Liver (tissue), 9 donors: Measurements from ENCODE around the gene ELL. TPM values are rescaled to one million over a fixed set of nuclear protein-coding genes. Genes with fewer than 3 reads are reported as not detected.
"Not testable (repeated sequence)": the region's sequence is repeated elsewhere in the genome, so short reads cannot be mapped to it uniquely, and the experiment has no call there.

ENCODE experiments used
- DNase-seq: peaks from one replicate; pipeline ENCODE4 v3.0.0-alpha.2; 2017; ENCODE audit warnings: low spot score
- H3K27ac ChIP-seq, 2 donors: one replicate each; pipeline ENCODE4 v1.7.0; 2013; ENCODE audit warnings: inconsistent platforms in 2 of 2, low read length in 2 of 2, control low read depth in 1 of 2, low read depth in 1 of 2, mild to moderate bottlenecking in 1 of 2
- H3K27me3 ChIP-seq, 4 donors: one replicate each; pipeline versions ENCODE4 v1.6.1 to v1.7.0; 2013; ENCODE audit warnings: low read length in 3 of 4, inconsistent platforms in 1 of 4, mild to moderate bottlenecking in 1 of 4, moderate library complexity in 1 of 4; ENCODE audit not compliant: control insufficient read depth in 4 of 4, insufficient read depth in 4 of 4
- H3K36me3 ChIP-seq, 4 donors: one replicate each; pipeline versions ENCODE4 v1.6.1 to v1.7.0; 2013; ENCODE audit warnings: low read length in 3 of 4, mild to moderate bottlenecking in 3 of 4, low read depth in 1 of 4, moderate library complexity in 1 of 4; ENCODE audit not compliant: control insufficient read depth in 4 of 4, insufficient read depth in 3 of 4
- H3K4me1 ChIP-seq, 4 donors: one replicate each; pipeline versions ENCODE4 v1.6.1 to v1.7.0; 2013; ENCODE audit warnings: low read length in 3 of 4, mild to moderate bottlenecking in 3 of 4, moderate library complexity in 1 of 4; ENCODE audit not compliant: control insufficient read depth in 4 of 4, insufficient read depth in 4 of 4
- H3K4me3 ChIP-seq, 3 donors: one replicate each; pipeline versions ENCODE4 v1.6.1 to v1.7.0; 2013; ENCODE audit warnings: low read length in 3 of 3, control low read depth in 1 of 3, low read depth in 1 of 3, mild to moderate bottlenecking in 1 of 3
- H3K9ac ChIP-seq, 2 donors: one replicate each; pipeline ENCODE4 v1.7.0; 2013; ENCODE audit warnings: low read length in 2 of 2, mild to moderate bottlenecking in 2 of 2, moderate library complexity in 2 of 2, control low read depth in 1 of 2, low read depth in 1 of 2
- H3K9me3 ChIP-seq, 4 donors: one replicate each; pipeline versions ENCODE4 v1.6.1 to v1.7.0; 2013; ENCODE audit warnings: low read length in 3 of 4; ENCODE audit not compliant: control insufficient read depth in 4 of 4
- HNF4A ChIP-seq, 2 donors: conservative IDR thresholded peaks; 2 replicates each; pipeline ENCODE4 v1.6.1; 2016; ENCODE audit warnings: antibody characterized with exemption in 2 of 2, mild to moderate bottlenecking in 2 of 2
- NR2F2 ChIP-seq: IDR thresholded peaks from 2 replicates; pipeline ENCODE4 v1.6.1; 2016; ENCODE audit warnings: antibody characterized with exemption
- RXRA ChIP-seq, 2 donors: IDR thresholded peaks; 2 replicates each; pipeline ENCODE4 v1.6.1; 2017 to 2018; ENCODE audit warnings: antibody characterized with exemption in 2 of 2, mild to moderate bottlenecking in 1 of 2
- WGBS: extraction: QIAGEN DNeasy Blood & Tissue Kit; methylation state at CpG from one replicate; pipeline ENCODE4 v1.1.7; 2013; 5-methylcytosine and 5-hydroxymethylcytosine counted together
- polyA plus RNA-seq, 2 donors: library from polyadenylated mRNA; stranded (reverse) in 1 of 2; unstranded in 1 of 2; fragments of 200-250 nt in 1 of 2; fragments of >200 nt in 1 of 2; fragmentation: Nextera tagmentation in 1 of 2; extraction: Ambion mirVana in 1 of 2; gene quantifications; one replicate each; pipeline versions ENCODE4 v1.2.1 to v1.2.3, GENCODE V29; 2013 to 2015
- total RNA-seq, 2 donors: library from RNA; depleted of rRNA; stranded (reverse); fragments of >200 nt; gene quantifications; one replicate each; pipeline ENCODE4 v1.2.3, GENCODE V29; 2014
- TF ChIP-seq, protein P1 (sequence below): IDR thresholded peaks from 2 replicates; pipeline ENCODE4 v1.6.1; 2016; ENCODE audit warnings: antibody characterized with exemption
- TF ChIP-seq, protein P2 (sequence below): IDR thresholded peaks from 2 replicates; pipeline ENCODE4 v1.6.1; 2016; ENCODE audit warnings: antibody characterized with exemption, mild to moderate bottlenecking
- donor health status: healthy.
- donor health status: healthy.
- donor health status: healthy.
- donor health status: healthy.
- donor health status: healthy.

ELL gene
- total and polyA plus RNA-seq, 4 donors = 4.5 to 10.5 (median 6.6) TPM

DNA sequence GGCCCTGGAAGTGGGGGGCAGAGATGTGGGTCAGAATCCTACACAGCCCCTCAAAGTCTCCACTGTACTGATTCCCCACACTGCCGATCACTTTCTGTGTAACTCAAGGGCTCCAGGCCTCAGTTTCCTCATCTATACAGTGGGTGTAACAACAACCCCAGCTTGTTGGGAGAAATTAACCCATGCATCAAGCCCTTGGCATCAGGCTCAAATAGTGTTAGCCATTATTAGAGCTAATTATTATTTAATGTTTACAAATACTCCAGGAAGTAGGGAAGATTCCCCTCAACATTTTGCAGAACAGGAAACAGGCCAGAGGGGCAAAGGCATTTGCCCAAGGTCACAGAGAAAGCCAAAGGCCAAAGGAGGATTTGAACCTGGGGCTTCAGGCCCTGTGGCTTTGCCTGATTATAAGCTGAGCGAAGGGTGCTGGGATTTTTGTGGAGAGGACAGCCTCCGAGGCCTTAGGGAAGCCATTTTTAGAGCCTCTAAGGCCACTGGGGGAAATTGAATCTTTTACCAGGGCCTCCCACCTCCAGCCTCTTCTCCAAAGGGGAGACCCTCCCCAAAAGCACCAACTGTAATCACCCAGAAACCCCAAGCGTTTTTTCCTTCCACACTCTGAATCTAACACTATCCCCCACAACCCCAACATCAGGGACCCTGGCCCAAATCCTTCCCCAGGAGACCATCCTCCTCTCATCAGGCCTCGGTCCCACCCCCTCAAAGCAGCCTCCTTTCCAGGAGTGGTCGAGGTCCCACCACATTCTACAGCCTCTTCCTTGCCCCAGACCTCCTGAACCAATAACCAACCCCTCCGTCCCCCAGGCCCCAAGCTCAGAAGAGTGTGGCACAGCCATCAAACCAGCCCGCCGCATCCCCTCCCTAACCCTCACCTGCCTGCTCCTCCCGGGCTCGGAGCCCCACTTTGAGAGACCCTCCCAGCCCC is 20.4 kb upstream of the ELL start:
- 33% methylated on average over 11 of the region's 11 CpGs for WGBS
- H3K4me1 ChIP-seq = peaks cover 8 to 22% (median 15%) of the 10 kb centered on the region in 4 donors
- H3K36me3 ChIP-seq = peaks cover 0 to 13% (median 6%) of the 10 kb centered on the region in 4 donors
- H3K9ac ChIP-seq = peak overlapping the region; percentile 43 to 67
- peak overlapping the region; percentile 42 to 97 (median 69) for H3K4me3 ChIP-seq
- no peak for DNase-seq
- no peaks in the 10 kb centered on the region for H3K27me3 ChIP-seq
- TF ChIP-seq, protein P1, sequence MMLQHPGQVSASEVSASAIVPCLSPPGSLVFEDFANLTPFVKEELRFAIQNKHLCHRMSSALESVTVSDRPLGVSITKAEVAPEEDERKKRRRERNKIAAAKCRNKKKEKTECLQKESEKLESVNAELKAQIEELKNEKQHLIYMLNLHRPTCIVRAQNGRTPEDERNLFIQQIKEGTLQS = no peak
- TF ChIP-seq NR2F2 = peak; percentile 32
- no peaks in the 10 kb centered on the region for H3K9me3 ChIP-seq
- peak overlapping the region; percentile 51 to 56 for H3K27ac ChIP-seq

DNA sequence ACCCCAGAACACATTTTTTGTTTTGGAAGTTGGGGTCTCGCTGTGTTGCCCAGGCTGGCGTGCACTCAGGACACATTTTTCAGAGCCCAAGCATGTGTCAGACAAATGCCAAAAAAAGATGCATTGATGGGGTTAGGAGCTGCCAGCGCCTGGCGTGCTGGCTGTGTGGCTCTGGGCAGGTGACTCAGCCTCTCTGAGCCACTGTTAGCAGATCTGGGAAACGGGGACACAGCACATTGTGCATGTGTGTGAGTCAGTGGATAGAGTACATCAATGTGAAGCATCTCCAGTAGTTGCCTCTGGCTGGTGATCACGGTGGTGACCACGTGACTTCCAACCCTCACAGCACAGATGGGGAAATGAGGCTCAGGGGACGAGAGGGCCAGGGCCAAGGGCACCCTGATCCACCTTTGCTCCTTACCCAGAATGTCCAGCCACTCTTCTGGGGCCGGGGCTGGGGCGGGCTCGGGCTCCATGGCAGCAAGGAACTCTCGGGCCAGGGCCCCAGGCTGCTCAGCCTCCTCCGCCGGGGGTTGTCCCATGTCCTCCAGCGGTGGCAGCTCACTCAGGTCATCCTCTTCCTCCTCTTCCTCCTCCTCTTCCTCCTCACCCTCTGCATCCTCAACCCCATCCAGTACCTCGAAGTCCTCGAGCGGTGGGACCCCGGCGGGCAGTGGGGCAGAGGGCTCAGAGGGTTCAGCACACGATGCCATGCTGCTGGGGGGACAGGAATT is 19.6 kb upstream of the ELL start:
- Histone ChIP-seq H3K4me3 (no peak overlapping the region), H3K27ac (no peak overlapping the region), H3K9ac (no peak overlapping the region), H3K9me3 (no peaks in the 10 kb centered on the region), H3K36me3 (peaks cover 0 to 19% (median 8%) of the 10 kb centered on the region in 4 donors), H3K27me3 (no peaks in the 10 kb centered on the region), H3K4me1 (peaks cover 8 to 22% (median 15%) of the 10 kb centered on the region in 4 donors)
- 84% methylated on average over 21 of the region's 21 CpGs for WGBS
- no peak for DNase-seq
- TF ChIP-seq RXRA (IDR thresholded peaks at IDR 0.05) (peak in 1 of 2 donors; percentile 22), HNF4A (conservative IDR thresholded peaks at IDR 0.05) (peak; percentile 14 to 24)
- TF ChIP-seq, protein P2, sequence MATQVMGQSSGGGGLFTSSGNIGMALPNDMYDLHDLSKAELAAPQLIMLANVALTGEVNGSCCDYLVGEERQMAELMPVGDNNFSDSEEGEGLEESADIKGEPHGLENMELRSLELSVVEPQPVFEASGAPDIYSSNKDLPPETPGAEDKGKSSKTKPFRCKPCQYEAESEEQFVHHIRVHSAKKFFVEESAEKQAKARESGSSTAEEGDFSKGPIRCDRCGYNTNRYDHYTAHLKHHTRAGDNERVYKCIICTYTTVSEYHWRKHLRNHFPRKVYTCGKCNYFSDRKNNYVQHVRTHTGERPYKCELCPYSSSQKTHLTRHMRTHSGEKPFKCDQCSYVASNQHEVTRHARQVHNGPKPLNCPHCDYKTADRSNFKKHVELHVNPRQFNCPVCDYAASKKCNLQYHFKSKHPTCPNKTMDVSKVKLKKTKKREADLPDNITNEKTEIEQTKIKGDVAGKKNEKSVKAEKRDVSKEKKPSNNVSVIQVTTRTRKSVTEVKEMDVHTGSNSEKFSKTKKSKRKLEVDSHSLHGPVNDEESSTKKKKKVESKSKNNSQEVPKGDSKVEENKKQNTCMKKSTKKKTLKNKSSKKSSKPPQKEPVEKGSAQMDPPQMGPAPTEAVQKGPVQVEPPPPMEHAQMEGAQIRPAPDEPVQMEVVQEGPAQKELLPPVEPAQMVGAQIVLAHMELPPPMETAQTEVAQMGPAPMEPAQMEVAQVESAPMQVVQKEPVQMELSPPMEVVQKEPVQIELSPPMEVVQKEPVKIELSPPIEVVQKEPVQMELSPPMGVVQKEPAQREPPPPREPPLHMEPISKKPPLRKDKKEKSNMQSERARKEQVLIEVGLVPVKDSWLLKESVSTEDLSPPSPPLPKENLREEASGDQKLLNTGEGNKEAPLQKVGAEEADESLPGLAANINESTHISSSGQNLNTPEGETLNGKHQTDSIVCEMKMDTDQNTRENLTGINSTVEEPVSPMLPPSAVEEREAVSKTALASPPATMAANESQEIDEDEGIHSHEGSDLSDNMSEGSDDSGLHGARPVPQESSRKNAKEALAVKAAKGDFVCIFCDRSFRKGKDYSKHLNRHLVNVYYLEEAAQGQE = no peak

DNA sequence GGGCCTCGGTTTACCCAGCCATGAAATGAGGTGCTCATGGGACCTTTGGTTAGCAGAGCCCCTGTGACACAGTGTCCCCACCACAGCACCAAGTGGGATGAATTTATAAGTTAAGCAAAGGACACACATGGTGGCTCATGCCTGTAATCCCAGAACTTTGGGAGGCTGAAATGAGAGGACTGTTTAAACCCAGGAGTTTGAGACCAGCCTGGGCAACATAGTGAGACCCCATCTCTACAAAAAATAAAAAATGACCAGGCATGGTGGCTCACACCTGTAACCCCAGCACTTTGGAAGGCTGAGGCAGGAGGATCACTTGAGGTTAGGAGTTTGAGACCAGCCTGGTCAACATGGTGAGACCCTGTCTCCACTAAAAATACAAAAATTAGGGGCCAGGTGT is 18.3 kb upstream of the ELL start:
- DNase-seq, H3K9ac ChIP-seq, H3K27ac ChIP-seq, H3K9me3 ChIP-seq, H3K27me3 ChIP-seq, H3K4me3 ChIP-seq: not testable (repeated sequence)
- H3K36me3 ChIP-seq = peaks cover 0 to 28% (median 9%) of the 10 kb centered on the region in 4 donors
- WGBS = 100% methylated on average over 1 of the region's 1 CpG
- H3K4me1 ChIP-seq = peaks cover 8 to 22% (median 15%) of the 10 kb centered on the region in 4 donors
